HepG2 (cell line): ENCODE results near the gene EPN2. TPM values are rescaled to one million over a fixed set of nuclear protein-coding genes. Genes with fewer than 3 reads are reported as not detected.

Source experiments
- DNMT1 ChIP-seq: sonication (generic); formaldehyde crosslinking; IDR thresholded peaks from 2 replicates; pipeline ENCODE4 v1.5.1; 2020; ENCODE audit warnings: mild to moderate bottlenecking, missing genetic modification reagents
- FOXM1 ChIP-seq: sonication (generic); formaldehyde crosslinking; IDR thresholded peaks from 2 replicates; pipeline ENCODE4 v1.5.0; 2020; ENCODE audit warnings: missing genetic modification reagents
- GPN1 ChIP-seq: sonication (generic); formaldehyde crosslinking; IDR thresholded peaks from 2 replicates; pipeline ENCODE4 v1.5.1; 2020; ENCODE audit warnings: missing genetic modification reagents, borderline replicate concordance
- HMG20A ChIP-seq: IDR thresholded peaks from 2 replicates; pipeline ENCODE4 v1.6.1; 2016; ENCODE audit warnings: borderline replicate concordance
- HNF4G ChIP-seq, 2 experiments: sonication (generic) in 1 of 2; formaldehyde crosslinking in 1 of 2; IDR thresholded peaks; 2 replicates each; pipeline versions ENCODE4 v1.4.0 to v1.6.1; 2011 to 2020; ENCODE audit warnings: borderline replicate concordance in 2 of 2, low read depth in 2 of 2, mild to moderate bottlenecking in 2 of 2, low read length in 1 of 2, missing genetic modification reagents in 1 of 2, moderate library complexity in 1 of 2
- KDM2A ChIP-seq: sonication (generic); formaldehyde crosslinking; IDR thresholded peaks from 2 replicates; pipeline ENCODE4 v1.4.0; 2020; ENCODE audit warnings: low read depth, missing genetic modification reagents, borderline replicate concordance
- KDM6A ChIP-seq: IDR thresholded peaks from 2 replicates; pipeline ENCODE4 v1.6.1; 2016; ENCODE audit warnings: low read depth
- KLF6 ChIP-seq: IDR thresholded peaks from 2 replicates; pipeline ENCODE4 v1.8.0; 2016; ENCODE audit warnings: missing biosample characterization, missing genetic modification reagents
- MBD4 ChIP-seq: IDR thresholded peaks from 2 replicates; pipeline ENCODE4 v1.6.1; 2012; ENCODE audit warnings: low read length, inconsistent platforms, borderline replicate concordance
- MED1 ChIP-seq: sonication (generic); formaldehyde crosslinking; IDR thresholded peaks from 2 replicates; pipeline ENCODE4 v1.4.0; 2020; ENCODE audit warnings: missing genetic modification reagents
- RBFOX2 ChIP-seq: fragments of 200-400 bp; formaldehyde crosslinking; IDR thresholded peaks from 2 replicates; pipeline ENCODE4 v1.6.1; 2017; ENCODE audit warnings: low read depth, mild to moderate bottlenecking, low read length
- SAFB2 ChIP-seq: sonication (generic); formaldehyde crosslinking; IDR thresholded peaks from 2 replicates; pipeline ENCODE4 v1.5.1; 2020; ENCODE audit warnings: missing genetic modification reagents, low read depth, mild to moderate bottlenecking, borderline replicate concordance
- TARDBP ChIP-seq: sonication (generic); formaldehyde crosslinking; IDR thresholded peaks from 2 replicates; pipeline ENCODE4 v1.8.0; 2022; ENCODE audit warnings: mild to moderate bottlenecking, missing genetic modification reagents
- TBX3 ChIP-seq: fragments of 450-650 bp; IDR thresholded peaks from 2 replicates; pipeline ENCODE4 v1.6.1; 2017; ENCODE audit warnings: antibody characterized with exemption, mild to moderate bottlenecking, inconsistent platforms, borderline replicate concordance
- TOPORS ChIP-seq: sonication (generic); formaldehyde crosslinking; IDR thresholded peaks from 2 replicates; pipeline ENCODE4 v1.8.0; 2023; ENCODE audit warnings: mild to moderate bottlenecking, missing genetic modification reagents
- ZFP36L1 ChIP-seq: sonication (generic); formaldehyde crosslinking; IDR thresholded peaks from 2 replicates; pipeline ENCODE4 v1.8.0; 2022; ENCODE audit warnings: mild to moderate bottlenecking, missing genetic modification reagents, moderate library complexity
- ZFX ChIP-seq: sonication (generic); formaldehyde crosslinking; IDR thresholded peaks from 2 replicates; pipeline ENCODE4 v1.4.0; 2020; ENCODE audit warnings: mild to moderate bottlenecking, low read depth, missing genetic modification reagents, moderate library complexity
- ZNF335 ChIP-seq: sonication (generic); formaldehyde crosslinking; IDR thresholded peaks from 2 replicates; pipeline ENCODE4 v1.4.0; 2020; ENCODE audit warnings: missing genetic modification reagents
- ZNF382 ChIP-seq: sonication (generic); formaldehyde crosslinking; IDR thresholded peaks from 2 replicates; pipeline ENCODE4 v1.5.0; 2020; ENCODE audit warnings: missing genetic modification reagents, mild to moderate bottlenecking, borderline replicate concordance
- ZNF564 ChIP-seq: sonication (generic); formaldehyde crosslinking; IDR thresholded peaks from 2 replicates; pipeline ENCODE4 v1.8.1; 2023; ENCODE audit warnings: mild to moderate bottlenecking, missing genetic modification reagents
- ZNF570 ChIP-seq: sonication (generic); formaldehyde crosslinking; IDR thresholded peaks from 2 replicates; pipeline ENCODE4 v1.4.0; 2020; ENCODE audit warnings: mild to moderate bottlenecking, missing genetic modification reagents, borderline replicate concordance
- ZNF616 ChIP-seq: sonication (generic); formaldehyde crosslinking; IDR thresholded peaks from 2 replicates; pipeline ENCODE4 v1.5.0; 2020; ENCODE audit warnings: low read depth, mild to moderate bottlenecking, missing genetic modification reagents
- polyA plus RNA-seq, 8 experiments: library from polyadenylated mRNA; depleted of rRNA in 3 of 8; stranded (reverse) in 7 of 8; unstranded in 1 of 8; fragments of >200 nt; fragmentation: Illumina TruSeq in 4 of 8; extraction: Trizol in 4 of 8; gene quantifications; 2 replicates each; pipeline versions ENCODE4 v1.2.1 to v1.2.3, GENCODE V29; 2011 to 2016; ENCODE audit warnings: low read depth in 4 of 8, missing spikeins in 1 of 8, mixed read lengths in 1 of 8; ENCODE audit not compliant: insufficient read depth in 1 of 8
- total RNA-seq, 5 experiments: library from RNA; depleted of rRNA; stranded (reverse); fragments of >200 nt; fragmentation: Illumina TruSeq; extraction: Trizol; gene quantifications; 2 replicates each; pipeline ENCODE4 v1.2.3, GENCODE V29; 2016; ENCODE audit warnings: low read depth in 1 of 5
- TF ChIP-seq, protein P1 (sequence below): sonication (generic); formaldehyde crosslinking; IDR thresholded peaks from 2 replicates; pipeline ENCODE4 v1.5.0; 2020; ENCODE audit warnings: missing genetic modification reagents
- TF ChIP-seq, protein P2 (sequence below): sonication (generic); formaldehyde crosslinking; IDR thresholded peaks from 2 replicates; pipeline ENCODE4 v1.4.0; 2020; ENCODE audit warnings: mild to moderate bottlenecking, missing genetic modification reagents
- TF ChIP-seq, protein P3 (sequence below): sonication (generic); formaldehyde crosslinking; conservative IDR thresholded peaks from 2 replicates; pipeline ENCODE4 v1.8.0; 2022; ENCODE audit warnings: low read depth, missing genetic modification reagents
- TF ChIP-seq, protein P4 (sequence below): sonication (generic); formaldehyde crosslinking; IDR thresholded peaks from 2 replicates; pipeline ENCODE4 v1.4.0; 2020; ENCODE audit warnings: mild to moderate bottlenecking, missing genetic modification reagents

EPN2 gene
- total and polyA plus RNA-seq, 2 of the 13 experiments (the other 11 are each of a cell fraction or from before 2014, with no cell fraction given), result 7.8 to 19.2 TPM

DNA sequence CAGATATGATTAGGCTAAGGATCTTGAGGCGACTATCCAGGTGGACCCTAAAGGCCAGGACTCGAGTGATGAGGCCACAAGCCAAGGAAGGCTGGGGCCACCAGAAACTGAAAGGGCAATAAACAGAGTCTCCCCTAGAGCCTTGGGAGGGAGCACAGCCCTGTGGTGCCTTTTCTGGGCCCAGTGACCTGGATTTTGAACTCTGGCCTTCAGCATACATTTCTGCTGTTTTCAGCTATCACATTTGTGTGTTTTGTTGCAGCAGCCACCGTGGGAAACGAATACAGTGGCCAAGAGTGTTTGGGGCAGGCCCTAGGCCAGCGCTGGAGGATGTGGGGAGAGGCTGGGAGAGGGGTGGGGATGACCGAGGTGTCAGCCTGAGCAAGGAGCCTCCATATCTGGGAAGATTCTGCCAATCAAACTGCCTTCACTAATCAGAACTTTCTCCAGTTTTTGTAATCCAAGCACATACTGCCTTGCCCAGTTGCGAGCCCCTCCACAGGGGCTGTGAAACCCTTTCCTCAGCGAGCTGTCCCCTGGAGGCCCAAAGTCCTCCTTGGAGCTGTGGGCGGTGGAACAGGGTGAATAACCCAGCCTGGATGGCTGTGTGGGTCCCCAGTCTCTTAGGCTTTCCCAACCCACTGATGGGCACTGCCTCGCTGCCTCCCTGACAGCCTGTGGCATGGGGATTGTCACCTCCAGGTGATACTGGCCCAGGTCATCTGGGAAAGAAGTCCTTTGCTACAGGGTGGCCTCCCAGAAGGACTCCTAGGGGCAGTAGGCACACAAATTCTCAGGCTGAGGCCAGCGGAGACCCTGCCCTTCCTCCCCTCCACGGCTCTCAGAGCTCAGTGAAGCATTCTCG lies 108.6 kb downstream of the EPN2 start (continued):
- TF ChIP-seq, protein P1, sequence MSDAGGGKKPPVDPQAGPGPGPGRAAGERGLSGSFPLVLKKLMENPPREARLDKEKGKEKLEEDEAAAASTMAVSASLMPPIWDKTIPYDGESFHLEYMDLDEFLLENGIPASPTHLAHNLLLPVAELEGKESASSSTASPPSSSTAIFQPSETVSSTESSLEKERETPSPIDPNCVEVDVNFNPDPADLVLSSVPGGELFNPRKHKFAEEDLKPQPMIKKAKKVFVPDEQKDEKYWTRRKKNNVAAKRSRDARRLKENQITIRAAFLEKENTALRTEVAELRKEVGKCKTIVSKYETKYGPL, result no peak
- no peak for TF ChIP-seq DNMT1 (CRISPR knock-in tag)
- TF ChIP-seq FOXM1 (CRISPR knock-in tag), result no peak
- TF ChIP-seq MBD4, result no peak
- no peak for TF ChIP-seq MED1 (CRISPR knock-in tag)
- no peak for TF ChIP-seq ZNF382 (CRISPR knock-in tag)
- TF ChIP-seq KDM2A (CRISPR knock-in tag), result peak; percentile 28; the same call in 1 of the 2 replicates
- TF ChIP-seq TBX3, result no peak
- TF ChIP-seq TARDBP (CRISPR knock-in tag), result no peak
- TF ChIP-seq KDM6A (CRISPR knock-in tag), result no peak
- TF ChIP-seq ZFP36L1 (CRISPR knock-in tag), result no peak
- TF ChIP-seq, protein P2, sequence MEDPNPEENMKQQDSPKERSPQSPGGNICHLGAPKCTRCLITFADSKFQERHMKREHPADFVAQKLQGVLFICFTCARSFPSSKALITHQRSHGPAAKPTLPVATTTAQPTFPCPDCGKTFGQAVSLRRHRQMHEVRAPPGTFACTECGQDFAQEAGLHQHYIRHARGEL (CRISPR knock-in tag), result no peak
- TF ChIP-seq, protein P3, sequence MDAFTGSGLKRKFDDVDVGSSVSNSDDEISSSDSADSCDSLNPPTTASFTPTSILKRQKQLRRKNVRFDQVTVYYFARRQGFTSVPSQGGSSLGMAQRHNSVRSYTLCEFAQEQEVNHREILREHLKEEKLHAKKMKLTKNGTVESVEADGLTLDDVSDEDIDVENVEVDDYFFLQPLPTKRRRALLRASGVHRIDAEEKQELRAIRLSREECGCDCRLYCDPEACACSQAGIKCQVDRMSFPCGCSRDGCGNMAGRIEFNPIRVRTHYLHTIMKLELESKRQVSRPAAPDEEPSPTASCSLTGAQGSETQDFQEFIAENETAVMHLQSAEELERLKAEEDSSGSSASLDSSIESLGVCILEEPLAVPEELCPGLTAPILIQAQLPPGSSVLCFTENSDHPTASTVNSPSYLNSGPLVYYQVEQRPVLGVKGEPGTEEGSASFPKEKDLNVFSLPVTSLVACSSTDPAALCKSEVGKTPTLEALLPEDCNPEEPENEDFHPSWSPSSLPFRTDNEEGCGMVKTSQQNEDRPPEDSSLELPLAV (CRISPR knock-in tag), result no peak
- TF ChIP-seq SAFB2 (CRISPR knock-in tag), result 0 out of 2 replicates have a peak, but pooled peaks have one; percentile 8
- TF ChIP-seq HNF4G (IDR thresholded peaks at IDR 0.05; ENCODE audit: borderline replicate concordance, low read depth, low read length), result peak; percentile 67
- 0 out of 2 replicates have a peak, but pooled peaks have one; percentile 28 for TF ChIP-seq HNF4G (CRISPR knock-in tag; IDR thresholded peaks at IDR 0.05; ENCODE audit: borderline replicate concordance, low read depth)
- TF ChIP-seq ZNF616 (CRISPR knock-in tag), result no peak
- no peak for TF ChIP-seq KLF6
- TF ChIP-seq RBFOX2, result no peak
- no peak for TF ChIP-seq TOPORS (CRISPR knock-in tag)
- TF ChIP-seq, protein P4, sequence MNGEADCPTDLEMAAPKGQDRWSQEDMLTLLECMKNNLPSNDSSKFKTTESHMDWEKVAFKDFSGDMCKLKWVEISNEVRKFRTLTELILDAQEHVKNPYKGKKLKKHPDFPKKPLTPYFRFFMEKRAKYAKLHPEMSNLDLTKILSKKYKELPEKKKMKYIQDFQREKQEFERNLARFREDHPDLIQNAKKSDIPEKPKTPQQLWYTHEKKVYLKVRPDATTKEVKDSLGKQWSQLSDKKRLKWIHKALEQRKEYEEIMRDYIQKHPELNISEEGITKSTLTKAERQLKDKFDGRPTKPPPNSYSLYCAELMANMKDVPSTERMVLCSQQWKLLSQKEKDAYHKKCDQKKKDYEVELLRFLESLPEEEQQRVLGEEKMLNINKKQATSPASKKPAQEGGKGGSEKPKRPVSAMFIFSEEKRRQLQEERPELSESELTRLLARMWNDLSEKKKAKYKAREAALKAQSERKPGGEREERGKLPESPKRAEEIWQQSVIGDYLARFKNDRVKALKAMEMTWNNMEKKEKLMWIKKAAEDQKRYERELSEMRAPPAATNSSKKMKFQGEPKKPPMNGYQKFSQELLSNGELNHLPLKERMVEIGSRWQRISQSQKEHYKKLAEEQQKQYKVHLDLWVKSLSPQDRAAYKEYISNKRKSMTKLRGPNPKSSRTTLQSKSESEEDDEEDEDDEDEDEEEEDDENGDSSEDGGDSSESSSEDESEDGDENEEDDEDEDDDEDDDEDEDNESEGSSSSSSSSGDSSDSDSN, result 0 out of 2 replicates have a peak, but pooled peaks have one; percentile 8
- no peak for TF ChIP-seq GPN1 (CRISPR knock-in tag)
- no peak for TF ChIP-seq ZNF570 (CRISPR knock-in tag)
- TF ChIP-seq ZFX (CRISPR knock-in tag), result 0 out of 2 replicates have a peak, but pooled peaks have one; percentile 49
- TF ChIP-seq ZNF335, result no peak
- no peak for TF ChIP-seq HMG20A
- no peak for TF ChIP-seq ZNF564
